GM19240 (cell line): ENCODE data around the gene PER1.
"Not testable (repeated sequence)": the region's sequence is repeated elsewhere in the genome, so short reads cannot be mapped to it uniquely, and the experiment has no call there.

Experiments
- DNase-seq: peaks from one replicate; pipeline ENCODE4 v3.0.0; 2011; ENCODE audit warnings: low spot score; ENCODE audit not compliant: insufficient read length

PER1 gene

DNA sequence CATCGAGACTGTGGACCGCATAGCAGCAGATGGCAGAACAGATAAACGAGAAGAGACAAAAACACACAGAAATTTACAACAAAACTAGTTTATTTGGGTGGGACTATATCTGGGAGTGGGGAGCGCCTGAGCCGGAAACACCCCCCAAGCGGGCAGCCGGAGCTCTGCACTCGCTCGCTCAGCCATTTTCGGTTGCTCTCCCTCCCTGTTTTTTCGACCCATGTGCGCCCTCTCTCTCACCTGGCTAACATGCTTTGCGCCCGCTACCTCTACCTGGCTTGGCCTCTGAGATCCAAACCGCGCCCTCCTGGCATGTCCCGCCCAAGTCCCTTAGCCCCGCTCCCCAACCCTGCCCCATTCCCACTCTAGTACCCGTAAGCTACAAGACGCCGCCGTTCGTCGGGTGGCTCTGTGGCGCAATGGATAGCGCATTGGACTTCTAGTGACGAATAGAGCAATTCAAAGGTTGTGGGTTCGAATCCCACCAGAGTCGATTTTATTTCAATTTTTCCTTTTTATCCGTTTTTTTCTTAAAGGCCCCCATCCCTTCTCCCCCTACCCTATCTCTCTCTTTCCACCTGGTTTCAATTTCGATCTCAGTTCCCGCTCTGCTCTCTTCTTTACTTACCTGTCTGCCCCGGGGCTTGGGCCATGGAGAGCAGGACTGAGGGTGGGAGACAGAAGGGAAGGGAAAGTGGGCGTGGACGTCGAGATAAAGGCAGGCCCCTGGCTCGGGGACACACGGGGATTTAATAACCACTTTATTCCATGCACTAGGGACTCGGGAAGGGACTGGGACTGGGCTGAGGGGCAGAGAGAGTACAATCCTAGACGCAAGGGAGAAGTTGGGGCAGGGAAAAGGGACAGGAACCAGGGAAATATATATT is 31.4 kb downstream of the PER1 start:
- no peak for DNase-seq

DNA sequence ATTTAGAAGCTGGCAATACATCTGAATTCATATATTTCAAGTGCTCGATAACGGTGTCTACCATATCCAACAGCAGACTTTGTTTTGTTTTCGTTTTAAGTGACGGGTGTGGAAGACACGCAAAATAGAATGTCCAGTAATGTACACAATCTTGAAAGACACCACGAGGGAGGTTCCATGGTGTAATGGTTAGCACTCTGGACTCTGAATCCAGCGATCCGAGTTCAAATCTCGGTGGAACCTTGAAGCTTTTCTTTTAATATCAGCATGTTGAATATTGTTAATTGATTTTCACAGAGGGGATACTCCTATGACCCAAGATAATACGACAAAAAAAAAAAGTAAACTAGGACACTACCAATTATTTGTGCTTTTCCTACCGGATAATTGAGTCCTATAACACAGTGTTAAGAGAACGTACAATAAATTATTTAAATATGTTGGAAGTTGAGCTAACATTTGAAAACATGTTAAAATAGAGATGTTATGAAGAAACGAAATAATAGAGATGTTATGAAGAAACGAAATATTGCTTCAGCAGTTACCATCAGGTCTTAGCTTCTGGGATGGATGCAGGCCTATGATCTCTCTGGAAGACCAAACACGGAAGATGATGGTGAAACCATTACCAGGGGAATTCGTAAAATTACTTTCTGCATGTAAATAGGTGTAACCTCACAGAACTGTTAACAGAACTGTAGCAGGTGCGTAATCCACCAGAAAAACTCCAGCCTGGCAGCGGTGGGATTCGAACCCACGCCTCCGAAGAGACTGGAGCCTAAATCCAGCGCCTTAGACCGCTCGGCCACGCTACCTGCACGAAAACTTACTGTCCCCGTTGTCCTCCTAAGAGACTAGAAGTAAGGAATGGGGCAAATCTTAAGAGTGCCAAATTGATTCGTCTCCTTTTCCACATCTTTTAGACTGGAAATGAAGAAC is 32.4 kb downstream of the PER1 start:
- DNase-seq = no peak

DNA sequence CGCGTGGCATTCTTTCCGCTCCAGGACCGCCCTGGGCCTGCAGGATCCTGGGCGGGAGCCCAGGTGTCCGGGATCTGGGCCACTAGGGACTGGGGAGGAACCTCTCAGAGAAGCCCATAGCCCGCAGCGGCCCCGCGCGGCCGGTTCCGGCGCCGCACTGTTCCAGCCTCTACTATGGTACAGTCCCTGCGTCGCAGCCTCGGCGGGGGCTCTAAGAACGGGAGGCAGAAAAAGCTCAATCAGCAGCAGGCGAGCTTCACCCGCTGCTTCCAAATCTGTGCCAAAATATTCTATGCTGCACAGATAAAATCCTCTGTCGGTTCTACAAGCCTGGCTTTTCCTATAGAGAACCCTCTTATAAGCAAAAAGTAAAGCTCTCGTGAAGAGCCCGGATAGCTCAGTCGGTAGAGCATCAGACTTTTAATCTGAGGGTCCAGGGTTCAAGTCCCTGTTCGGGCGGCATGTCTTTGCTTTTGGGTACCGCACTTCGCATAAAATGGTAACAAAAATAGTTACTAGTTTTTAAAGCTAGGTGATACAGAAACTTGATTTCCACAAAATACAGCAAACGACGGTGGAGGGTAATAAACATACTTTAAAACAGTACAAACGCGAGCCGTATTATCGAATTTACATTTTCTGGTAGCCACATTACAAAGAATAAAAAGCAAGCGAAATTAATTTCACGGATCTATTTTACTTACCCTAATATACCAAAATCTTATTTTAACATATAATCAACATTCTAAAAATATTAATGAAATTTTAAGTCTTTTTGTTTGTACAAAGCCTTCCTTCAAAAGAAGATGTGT is 33.2 kb downstream of the PER1 start:
- DNase-seq = no peak

DNA sequence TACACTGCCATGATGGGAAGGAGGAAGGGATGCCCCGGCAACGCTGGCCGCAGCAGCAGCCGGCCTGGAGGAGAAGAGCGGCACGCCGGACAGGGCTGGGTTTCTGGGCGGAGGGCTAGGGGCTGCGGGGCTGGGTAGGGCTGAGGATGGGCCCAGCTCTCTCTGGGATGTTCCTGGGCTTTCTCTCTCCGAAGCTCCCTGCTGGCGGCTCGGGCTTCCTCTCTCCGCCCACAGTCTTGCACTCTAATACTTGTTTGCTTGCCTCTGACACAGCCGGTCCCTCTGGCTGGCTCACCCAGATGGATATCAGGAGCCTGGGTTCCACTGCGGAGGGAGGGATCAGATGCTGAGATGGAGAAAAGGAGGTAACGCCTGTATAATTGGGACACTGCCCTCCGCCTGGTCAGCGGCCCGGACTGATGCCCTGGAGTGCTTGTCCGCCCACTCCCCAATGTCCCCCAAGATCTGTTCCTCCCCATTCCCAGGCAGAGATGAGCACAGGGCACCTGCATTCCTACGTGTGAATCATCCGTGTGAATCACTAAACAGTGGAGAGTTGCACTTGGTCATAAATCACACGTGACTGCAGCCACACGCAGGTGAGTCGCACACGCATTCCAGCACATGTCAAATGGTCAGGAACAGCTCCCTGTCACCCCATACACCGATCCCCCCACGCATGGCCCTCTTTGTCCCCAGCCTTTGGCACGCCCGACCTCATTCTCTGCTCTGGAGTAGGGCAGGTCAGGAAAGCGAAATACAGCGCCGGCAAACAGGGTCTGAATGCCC is 34.0 kb downstream of the PER1 start, which contains the start of gene ALOXE3:
TSS of gene ALOXE3 (minus strand) at position 535 of the 789 bp plus-strand sequence. CDS start at position 11, 524 bp downstream.
- DNase-seq = no peak

DNA sequence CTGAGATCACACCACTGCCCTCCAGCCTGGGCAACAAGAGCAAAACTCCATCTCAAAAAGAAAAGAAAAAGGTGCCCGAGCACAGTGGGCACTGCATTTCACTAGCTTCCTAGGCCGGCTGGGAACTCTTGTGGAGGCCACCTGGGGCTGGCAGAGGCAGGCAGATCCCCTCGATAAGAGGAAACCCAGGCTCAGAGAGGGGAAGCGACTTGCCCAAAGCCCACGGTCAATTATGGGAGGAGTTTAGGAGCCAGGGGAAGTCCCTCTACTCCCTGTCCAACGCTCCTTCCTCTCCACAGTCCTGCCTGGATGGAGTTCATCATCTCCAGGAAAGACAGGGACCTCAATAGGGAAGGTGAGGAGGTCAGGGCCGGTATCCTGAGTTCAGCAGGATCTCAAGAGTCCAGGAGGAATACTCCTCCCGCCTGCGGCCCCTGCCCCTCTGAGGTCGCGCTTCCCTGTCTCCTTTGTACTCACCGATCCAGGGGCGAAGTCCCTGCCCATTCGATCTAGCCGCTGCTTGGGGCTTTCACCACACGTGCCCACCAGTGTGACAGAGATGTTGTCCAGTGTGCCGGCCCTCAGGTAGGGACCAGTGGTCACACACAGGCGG is 34.7 kb downstream of the PER1 start:
- DNase-seq = no peak

DNA sequence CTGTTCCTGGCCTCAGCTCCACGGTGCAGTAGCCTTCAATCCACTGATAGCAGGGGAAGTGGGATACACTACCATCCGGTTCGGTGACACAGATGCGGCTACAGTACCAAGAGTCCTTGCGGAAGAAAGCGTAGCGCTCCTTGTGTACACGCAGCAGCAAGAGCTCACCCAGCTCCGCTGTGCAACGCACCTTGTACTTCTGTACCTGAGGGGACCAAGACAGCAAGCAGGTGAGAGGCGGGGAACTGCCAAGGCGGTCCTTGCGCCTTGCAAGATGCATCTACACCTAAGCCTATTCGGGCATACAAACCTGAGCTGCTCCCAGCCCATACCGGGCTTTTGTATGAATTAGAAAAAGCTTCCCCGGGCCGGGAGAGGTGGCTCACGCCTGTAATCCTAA is 35.4 kb downstream of the PER1 start:
- DNase-seq = no peak

DNA sequence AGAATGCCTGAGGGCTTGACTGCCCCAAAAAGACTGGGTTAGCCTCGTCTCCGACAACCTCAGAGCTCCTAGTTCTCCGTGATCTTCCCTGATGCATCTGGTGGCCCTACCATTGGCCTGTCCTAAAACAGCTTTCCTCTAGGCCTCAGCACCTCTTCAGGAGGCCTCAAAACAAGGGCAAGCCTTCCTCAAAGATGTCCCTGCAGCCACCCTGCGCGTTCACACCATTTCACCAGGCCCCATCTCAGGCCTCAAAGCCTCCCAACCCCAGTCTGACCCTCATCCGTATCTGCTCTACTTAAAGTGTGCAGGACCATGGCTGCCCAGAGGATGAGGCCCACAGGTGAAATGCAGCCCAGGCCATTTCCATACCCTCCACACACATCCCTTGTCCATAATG is 41.3 kb downstream of the PER1 start:
- DNase-seq = no peak

DNA sequence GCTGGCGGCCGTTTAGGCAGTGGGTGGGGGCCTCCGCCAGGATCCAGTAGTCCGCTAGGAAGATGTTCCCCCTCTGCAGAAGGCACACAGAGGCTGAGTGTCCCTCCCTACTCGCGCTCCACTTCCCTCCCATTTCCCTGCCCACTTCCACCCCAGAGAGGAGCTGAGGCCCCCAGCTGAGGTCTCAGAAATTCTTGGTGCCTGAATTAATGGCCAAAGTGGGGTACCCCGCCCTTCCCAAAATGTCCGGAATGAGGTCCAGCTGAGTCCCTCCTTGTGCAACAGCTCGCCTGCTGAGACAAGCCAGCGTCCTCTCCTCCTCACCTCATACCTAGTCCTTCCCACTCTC is 41.8 kb downstream of the PER1 start:
- DNase-seq = no peak

DNA sequence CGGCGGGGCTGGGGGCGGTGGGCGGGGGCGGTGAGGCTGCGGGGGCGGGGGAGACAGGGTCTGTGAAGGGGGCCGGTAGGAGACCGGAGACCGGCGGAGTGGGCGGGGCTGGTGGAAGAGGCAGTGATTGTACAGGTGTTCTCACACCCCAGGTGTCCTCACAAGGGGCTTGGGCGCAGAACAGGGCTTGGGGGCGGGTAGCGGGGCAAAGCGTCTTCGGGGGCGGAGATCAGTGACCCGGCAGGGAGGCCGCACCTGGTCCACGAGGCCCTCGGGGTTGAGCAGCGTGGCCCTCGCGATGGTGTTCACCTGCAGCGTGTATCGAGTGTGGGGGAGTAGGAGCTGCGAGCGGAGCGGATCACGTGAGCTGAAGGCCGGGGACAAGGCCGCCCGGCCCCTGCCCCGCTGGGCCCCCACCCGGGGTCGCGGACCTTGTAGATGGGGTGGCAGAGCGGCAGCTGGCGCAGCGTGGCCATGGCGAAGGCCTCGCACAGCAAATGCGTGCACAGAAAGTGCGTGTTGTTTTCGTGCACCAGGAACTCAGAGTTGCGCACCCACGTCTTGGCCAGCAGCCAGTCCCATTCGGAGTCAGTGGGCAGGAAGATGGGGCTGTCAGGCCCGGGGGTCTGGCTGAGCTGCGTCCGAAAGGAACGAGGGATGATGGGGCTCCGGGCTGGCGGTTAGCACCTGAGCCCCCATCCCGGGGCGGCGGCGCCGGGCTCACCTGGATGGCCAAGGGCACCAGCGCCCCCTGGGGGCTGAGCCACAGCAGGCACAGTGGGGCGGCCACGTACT is 42.3 kb downstream of the PER1 start:
- DNase-seq = no peak

DNA sequence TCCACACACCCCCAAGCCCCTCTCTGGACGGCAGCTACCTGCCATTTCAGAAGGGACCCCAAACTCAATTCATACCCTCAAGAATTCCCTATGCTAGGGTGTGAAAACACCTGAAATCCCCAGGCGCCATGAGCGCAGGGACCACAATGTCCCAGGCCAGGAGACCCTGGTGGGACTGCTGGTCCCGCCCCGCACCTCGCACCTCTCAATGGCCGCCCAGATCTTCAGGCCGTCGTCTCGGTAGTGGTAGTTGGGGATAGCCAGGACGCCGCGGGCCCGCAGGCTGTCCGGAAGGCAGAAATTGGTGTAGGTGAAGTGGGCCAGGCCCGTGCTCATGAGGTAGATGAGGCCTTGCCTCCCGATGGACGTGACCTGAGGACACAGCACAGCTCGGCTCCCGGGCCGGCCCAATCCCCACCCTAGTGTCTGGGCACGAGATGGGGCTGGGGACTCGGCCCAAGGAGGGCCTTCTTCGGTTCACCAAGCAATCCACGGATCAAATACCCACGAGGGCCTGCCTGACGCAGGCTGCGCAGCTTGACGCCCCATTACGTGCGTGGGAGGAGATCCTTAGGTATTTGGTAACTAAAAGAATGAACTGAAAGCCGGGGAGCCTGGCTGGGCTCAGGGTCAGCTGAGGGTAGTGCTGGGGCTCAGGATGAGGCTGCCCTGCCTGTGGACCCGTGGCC is 43.1 kb downstream of the PER1 start:
- no peak for DNase-seq

DNA sequence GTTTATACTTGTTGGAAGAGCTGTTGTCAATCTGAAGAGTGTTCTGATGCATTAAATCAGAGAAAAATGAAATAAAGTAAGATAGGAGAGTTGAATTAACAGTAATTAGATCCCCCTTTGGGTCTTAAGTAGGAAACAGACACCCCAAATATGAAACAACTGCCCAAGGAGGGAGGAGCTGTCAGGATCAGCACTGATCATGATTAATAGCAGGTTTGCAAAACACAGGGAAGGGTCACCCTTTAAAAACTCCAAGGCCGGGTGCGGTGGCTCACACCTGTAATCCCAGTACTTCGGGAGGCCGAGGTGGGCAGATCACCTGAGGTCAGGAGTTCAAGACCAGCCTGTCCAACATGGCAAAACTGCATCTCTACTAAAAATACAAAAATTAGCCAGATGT is 45.2 kb downstream of the PER1 start:
- DNase-seq = not testable (repeated sequence)

DNA sequence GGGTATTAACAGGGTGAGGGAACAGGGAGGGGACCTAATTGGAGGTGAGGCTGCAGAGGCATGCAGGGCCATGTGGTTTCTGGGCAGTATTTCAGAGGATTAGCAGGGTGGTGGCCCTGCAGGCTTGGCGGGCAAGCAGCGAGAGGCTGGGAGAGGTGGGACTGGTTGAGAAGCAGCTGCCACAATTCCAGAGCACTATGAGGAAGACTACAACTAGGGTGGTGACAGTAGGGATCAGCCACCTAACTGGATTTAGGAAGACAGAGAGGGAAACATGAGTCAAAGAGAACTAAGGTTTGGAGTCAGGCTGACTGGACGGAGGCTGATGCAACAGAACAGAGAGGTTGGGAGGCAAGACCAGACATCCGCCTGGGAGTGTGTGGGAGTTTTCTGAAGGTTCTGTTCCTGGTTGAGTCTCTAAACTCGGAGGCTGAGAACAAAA is 46.2 kb downstream of the PER1 start:
- DNase-seq = no peak

DNA sequence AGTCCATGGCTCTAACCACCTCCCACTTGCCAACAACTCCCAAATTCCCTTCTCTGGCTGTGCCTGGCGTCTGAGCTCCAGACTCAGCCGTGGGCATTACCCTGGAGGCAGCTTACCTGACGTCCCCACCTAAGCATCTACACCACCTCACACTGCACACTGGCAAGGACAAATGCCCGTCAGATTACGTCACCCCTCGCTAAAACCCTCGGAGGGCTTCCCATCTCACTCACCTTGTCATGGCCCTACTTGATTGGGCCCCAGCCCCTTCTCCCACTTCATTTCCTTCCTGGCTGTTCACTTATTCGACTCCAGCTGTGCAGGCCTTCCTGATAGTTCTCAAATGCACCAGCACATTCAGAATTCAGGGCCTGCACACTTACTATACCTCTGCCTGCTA is 47.3 kb downstream of the PER1 start:
- DNase-seq = no peak

DNA sequence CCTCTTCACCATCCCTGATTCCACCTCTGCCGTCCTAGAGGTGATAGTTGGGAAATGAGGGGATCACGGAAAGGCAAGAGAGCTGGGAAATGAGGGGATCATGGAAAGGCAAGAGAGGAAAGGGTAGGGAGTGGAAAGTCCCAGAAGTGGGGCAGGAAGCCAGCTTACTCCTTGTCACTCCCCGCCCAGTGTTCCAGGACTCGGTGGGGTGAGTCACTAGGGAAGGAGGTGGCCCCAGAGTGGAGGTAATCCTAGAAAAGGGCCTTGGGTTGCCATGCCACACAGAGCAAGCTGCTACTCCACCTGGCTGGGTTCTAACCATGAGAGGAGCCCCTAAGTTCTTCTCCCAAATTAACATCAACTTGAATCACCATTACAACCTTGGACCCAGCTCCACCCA is 48.7 kb downstream of the PER1 start:
- DNase-seq = no peak

DNA sequence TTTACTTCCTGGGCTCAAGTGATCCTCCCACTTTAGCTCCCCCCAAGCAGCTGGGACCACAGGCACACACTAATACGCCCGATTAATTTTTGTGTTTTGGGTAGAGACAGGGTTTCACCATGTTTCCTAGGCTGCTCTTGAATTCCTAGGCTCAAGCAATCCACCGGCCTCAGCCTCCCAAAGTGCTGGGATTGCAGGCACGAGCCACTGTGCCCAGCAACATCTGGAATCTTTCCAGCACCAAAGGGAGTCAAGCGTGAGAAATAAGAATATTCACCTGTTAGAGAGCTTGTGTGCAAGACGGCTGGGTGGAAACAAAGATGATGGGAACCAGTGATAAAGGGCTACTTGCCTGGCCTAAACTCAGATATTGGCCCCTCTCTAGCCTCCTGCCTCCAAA is 50.5 kb downstream of the PER1 start:
- DNase-seq = no peak

DNA sequence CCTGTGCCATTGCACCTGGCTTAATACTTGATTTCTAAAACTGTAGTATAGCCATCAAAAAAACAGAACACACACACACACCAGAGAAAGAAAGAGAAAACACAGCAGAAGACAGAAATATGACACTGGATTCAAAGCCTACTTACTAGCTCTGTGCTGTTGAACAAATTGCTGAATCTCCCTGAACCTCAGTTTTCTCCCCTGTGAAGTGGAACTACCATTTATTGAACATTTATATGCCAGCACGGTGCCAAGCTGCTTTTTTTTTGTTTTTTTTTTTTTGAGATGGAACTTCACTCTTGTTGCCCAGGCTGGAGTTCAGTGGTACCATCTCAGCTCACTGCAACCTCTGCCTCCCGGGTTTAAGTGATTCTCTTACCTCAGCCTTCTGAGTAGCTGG is 51.4 kb downstream of the PER1 start:
- DNase-seq = no peak

DNA sequence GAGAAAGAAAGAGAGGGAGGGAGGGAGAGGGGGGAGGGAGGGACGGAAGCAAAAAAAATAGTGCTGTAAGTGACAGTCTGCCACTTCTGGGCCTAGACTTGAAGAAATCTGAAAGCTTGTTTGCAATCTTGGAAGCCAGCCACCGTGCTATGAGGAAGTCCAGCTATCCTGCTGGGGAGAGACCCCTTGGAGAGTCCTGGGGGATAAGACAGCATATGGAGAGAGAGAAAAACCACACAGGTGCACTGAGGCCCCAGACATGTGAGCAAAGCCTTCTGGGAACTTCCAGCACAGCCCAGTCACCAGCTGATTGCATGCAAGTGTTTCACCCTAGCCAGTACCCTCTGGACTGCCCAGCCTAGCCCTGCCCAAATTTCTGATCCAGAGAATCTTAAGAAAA is 52.1 kb downstream of the PER1 start:
- DNase-seq = no peak

DNA sequence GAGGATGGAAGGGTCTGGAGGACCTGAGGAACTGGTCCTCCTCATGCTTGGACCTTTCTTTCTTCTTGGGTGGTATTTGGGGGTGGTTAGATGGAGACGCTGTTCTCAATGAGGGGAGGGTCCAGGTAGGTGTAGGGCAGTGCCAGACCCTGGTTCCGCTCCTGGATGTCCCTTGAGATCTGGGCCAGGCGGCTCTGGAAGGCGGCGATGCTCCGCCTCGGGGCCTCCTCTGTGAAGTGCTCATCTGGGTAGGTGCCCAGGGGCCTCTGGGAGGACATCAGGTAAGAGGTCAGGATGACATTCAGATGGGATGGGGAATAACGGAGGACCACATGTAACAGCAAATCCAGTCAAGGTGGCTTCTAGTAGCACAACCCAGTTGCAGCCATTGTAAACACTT is 55.7 kb downstream of the PER1 start:
- no peak for DNase-seq

DNA sequence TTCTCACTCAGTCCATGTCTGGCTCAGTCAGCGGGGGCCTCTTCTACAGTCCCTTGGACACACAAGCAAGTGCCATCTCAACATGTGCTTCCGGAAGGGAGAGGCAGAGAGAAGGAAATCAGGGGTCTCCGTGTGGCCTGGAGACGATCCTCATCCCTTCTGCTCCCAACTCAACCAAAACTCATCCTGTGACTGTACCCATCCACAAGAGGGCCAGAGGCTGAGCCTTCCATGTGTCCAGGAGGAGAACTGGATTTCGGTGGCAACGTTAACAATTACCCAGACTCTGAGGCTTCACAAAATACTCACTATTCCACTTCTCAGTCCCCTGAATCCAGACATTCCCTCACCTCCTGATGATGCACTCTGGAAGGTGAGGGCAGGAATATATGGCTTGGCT is 56.8 kb downstream of the PER1 start:
- DNase-seq = no peak
